Thyroid gland (tissue), 4 donors: ENCODE data around the gene NKX2-1.

Experiments used
- POLR2A ChIP-seq, 2 donors: fragments of 450-650 bp; IDR thresholded peaks; one replicate each; pipeline ENCODE4 v1.6.1; 2017; ENCODE audit warnings: antibody characterized with exemption in 2 of 2, mild to moderate bottlenecking in 2 of 2, moderate library complexity in 1 of 2
- TF ChIP-seq, protein P1 (sequence below), 6 experiments: fragments of 200-600 bp in 3 of 6; fragments of 450-650 bp in 3 of 6; sonication (generic) in 3 of 6; IDR thresholded peaks; one replicate each; pipeline ENCODE4 v1.5.1; 2016 to 2019; ENCODE audit warnings: antibody characterized with exemption in 6 of 6, mild to moderate bottlenecking in 2 of 6, inconsistent platforms in 1 of 6, moderate library complexity in 1 of 6

DNA sequence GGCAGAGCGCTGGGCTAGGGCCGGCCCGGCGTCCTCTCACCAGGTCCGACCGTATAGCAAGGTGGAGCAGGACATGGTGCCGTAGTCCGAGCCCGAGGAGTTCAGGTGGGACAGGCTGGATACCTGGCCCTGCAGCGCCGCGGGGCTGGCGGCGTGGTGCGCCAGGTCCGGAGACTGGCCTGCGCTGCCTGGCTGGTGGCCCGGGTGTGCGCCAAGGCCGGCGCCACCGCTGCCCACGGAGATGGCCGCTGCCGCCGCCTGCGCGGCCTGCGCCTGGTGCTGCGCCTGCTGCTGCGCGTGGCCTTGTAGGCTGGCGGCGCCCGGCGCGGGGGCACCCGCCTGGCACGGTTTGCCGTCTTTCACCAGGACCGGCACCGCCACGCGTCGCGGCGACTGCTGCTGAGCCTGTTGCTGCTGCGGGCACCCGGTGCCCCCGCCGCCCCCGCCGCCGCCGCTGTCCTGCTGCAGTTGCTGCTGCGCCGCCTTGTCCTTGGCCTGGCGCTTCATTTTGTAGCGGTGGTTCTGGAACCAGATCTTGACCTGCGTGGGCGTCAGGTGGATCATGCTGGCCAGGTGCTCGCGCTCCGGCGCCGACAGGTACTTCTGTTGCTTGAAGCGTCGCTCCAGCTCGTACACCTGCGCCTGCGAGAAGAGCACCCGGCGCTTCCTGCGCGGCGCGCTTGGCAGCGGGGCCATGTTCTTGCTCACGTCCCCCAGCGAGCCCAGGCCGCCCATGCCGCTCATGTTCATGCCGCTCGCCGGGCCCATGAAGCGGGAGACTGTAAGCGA is 2.6 kb downstream of the NKX2-1 start:
- TF ChIP-seq, protein P1, sequence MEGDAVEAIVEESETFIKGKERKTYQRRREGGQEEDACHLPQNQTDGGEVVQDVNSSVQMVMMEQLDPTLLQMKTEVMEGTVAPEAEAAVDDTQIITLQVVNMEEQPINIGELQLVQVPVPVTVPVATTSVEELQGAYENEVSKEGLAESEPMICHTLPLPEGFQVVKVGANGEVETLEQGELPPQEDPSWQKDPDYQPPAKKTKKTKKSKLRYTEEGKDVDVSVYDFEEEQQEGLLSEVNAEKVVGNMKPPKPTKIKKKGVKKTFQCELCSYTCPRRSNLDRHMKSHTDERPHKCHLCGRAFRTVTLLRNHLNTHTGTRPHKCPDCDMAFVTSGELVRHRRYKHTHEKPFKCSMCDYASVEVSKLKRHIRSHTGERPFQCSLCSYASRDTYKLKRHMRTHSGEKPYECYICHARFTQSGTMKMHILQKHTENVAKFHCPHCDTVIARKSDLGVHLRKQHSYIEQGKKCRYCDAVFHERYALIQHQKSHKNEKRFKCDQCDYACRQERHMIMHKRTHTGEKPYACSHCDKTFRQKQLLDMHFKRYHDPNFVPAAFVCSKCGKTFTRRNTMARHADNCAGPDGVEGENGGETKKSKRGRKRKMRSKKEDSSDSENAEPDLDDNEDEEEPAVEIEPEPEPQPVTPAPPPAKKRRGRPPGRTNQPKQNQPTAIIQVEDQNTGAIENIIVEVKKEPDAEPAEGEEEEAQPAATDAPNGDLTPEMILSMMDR (IDR thresholded peaks at IDR 0.05) = no peak
- TF ChIP-seq POLR2A (IDR thresholded peaks at IDR 0.05) = peak in 1 of 2 donors; percentile 8
